Heart left ventricle (tissue), 13 donors: Measurements from ENCODE around the gene HS3ST2.

Experiments used
- CTCF ChIP-seq, 12 donors: fragments of 200-600 bp; sonication (generic) in 4 of 12; IDR thresholded peaks; one replicate each; pipeline versions ENCODE4 v1.5.0 to v1.8.0; 2018 to 2022; ENCODE audit warnings: antibody characterized with exemption in 12 of 12, mild to moderate bottlenecking in 5 of 12
- POLR2A ChIP-seq, 2 donors: fragments of 450-650 bp; IDR thresholded peaks; one replicate each; pipeline ENCODE4 v1.6.1; 2017; ENCODE audit warnings: antibody characterized with exemption in 2 of 2, mild to moderate bottlenecking in 2 of 2, moderate library complexity in 2 of 2
- donor health status: ischemic (EF 13 %, LVEDD 7.1; RV severe dilation, severe dysfunction).
- donor health status: DM: no; HTN: yes; CAD: no.
- donor health status: DM: no; HTN: no; CAD: no.
- donor health status: ischemic (EF 25% LVEDD 6.9; RV normal size, moderate dysfunction).
- donor health status: ischemic (EF 25% LVEDD 5.7; RV mildly dilated, moderate dysfunction).
- donor health status: ischemic (EF 35%, LVEDD 5.7; RV mildly dilated, moderate dysfunction).
- donor health status: nonischemic (EF 11% LVEDD 7.7; RV severe dilation, severe dysfunction).
- donor health status: DM: yes; HTN: yes; CAD: no.
- donor health status: PGD.
- donor health status: ischemic (EF 29% LVEDD 5.4; RV normal size, mild dysfunction).
- donor health status: nonischemic (EF 23%, LVEDD 6.1; RV moderate dilation, normal function).

GRCh38 chr16:22928882-22929435 lies 115.0 kb downstream of the HS3ST2 start:
- TF ChIP-seq CTCF (IDR thresholded peaks at IDR 0.05) (no peak), POLR2A (IDR thresholded peaks at IDR 0.05) (no peak)
